ENCODE data around the gene CPNE6.
"Not testable (repeated sequence)": the region's sequence is repeated elsewhere in the genome, so short reads cannot be mapped to it uniquely, and the experiment has no call there.

Gene CPNE6

DNA sequence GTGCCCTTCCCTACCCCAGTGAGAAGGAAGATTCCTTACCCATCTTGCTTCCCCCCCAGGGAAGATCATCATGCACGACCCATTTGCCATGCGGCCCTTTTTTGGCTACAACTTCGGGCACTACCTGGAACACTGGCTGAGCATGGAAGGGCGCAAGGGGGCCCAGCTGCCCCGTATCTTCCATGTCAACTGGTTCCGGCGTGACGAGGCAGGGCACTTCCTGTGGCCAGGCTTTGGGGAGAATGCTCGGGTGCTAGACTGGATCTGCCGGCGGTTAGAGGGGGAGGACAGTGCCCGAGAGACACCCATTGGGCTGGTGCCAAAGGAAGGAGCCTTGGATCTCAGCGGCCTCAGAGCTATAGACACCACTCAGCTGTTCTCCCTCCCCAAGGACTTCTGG is 32.1 kb downstream of the CPNE6 start:
- no peak for DNase-seq (ENCODE audit: low read depth)
- TF ChIP-seq, protein P1, sequence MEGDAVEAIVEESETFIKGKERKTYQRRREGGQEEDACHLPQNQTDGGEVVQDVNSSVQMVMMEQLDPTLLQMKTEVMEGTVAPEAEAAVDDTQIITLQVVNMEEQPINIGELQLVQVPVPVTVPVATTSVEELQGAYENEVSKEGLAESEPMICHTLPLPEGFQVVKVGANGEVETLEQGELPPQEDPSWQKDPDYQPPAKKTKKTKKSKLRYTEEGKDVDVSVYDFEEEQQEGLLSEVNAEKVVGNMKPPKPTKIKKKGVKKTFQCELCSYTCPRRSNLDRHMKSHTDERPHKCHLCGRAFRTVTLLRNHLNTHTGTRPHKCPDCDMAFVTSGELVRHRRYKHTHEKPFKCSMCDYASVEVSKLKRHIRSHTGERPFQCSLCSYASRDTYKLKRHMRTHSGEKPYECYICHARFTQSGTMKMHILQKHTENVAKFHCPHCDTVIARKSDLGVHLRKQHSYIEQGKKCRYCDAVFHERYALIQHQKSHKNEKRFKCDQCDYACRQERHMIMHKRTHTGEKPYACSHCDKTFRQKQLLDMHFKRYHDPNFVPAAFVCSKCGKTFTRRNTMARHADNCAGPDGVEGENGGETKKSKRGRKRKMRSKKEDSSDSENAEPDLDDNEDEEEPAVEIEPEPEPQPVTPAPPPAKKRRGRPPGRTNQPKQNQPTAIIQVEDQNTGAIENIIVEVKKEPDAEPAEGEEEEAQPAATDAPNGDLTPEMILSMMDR (IDR thresholded peaks at IDR 0.05; ENCODE audit: insufficient read depth, low read depth, low read length, missing control alignments): no peak
- H3K4me3 ChIP-seq (ENCODE audit: low read length): no peak overlapping the region

DNA sequence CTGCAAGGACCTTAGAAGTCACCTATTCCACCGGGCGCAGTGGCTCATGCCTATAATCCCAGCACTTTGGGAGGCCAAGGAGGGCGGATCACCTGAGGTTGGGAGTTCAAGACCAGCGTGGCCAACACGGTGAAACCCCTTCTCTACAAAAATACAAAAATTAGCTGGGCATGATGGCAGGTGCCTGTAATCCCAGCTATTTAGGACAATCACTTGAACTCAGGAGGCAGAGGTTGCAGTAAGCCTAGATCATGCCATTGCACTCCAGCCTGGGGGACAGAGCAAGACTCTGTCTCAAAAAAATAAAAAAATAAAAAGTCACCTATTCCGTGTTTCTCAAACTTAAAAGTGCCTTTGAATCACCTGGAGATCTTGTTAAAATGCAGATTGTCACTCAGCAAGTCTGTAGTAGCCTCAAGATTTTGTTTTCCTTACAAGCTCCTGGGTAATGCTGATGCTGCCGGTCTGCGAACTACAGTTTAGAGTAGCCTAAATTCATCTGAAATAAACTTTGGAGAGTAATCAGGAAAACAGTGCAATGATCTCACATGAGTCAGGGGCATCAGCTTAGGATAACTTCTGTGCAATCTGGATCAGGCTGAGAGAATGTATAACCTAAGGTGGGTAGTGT is 34.4 kb downstream of the CPNE6 start:
- not testable (repeated sequence) for DNase-seq (ENCODE audit: low read depth); H3K4me3 ChIP-seq (ENCODE audit: low read length)

GRCh38 chr14:24106672-24107271 is 35.4 kb downstream of the CPNE6 start:
- no peak overlapping the region for H3K4me3 ChIP-seq (ENCODE audit: low read length)
- TF ChIP-seq, protein P1 (IDR thresholded peaks at IDR 0.05; ENCODE audit: insufficient read depth, low read depth, low read length, missing control alignments): no peak
- DNase-seq (ENCODE audit: low read depth): no peak

- DNase-seq (ENCODE audit: low read depth): no peak
- no peak overlapping the region for H3K4me3 ChIP-seq (ENCODE audit: low read length)
- TF ChIP-seq, protein P1 (IDR thresholded peaks at IDR 0.05; ENCODE audit: insufficient read depth, low read depth, low read length, missing control alignments): no peak
Observed at GRCh38 chr14:24108336-24108874, 37.0 kb downstream of the CPNE6 start.

DNA sequence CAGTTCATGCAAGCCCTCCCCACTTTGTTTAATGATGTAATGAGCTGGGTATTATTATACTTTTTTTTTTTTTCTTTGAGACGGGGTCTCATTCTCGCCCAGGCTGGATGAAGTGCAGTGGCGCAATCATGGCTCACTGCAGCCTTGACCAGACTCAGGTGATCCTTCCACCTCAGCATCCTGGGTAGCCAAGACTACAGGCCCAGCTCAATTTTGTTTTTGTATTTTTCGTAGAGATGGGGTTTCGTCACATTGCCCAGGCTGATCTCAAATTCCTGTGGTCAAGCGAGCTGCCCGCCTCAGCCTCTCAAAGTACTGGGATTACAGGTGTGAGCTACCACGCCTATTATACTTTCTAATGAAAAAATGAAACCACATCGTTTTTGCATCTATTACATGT is 38.7 kb downstream of the CPNE6 start:
- peak; percentile 53 for DNase-seq (ENCODE audit: low read depth)
- no peak overlapping the region for H3K4me3 ChIP-seq (ENCODE audit: low read length)
- TF ChIP-seq, protein P1 (IDR thresholded peaks at IDR 0.05; ENCODE audit: insufficient read depth, low read depth, low read length, missing control alignments): no peak

- TF ChIP-seq, protein P1 (IDR thresholded peaks at IDR 0.05; ENCODE audit: insufficient read depth, low read depth, low read length, missing control alignments): no peak
- DNase-seq (ENCODE audit: low read depth): no peak
- H3K4me3 ChIP-seq (ENCODE audit: low read length): no peak overlapping the region
Observed at GRCh38 chr14:24110523-24110922, 39.2 kb downstream of the CPNE6 start.

DNA sequence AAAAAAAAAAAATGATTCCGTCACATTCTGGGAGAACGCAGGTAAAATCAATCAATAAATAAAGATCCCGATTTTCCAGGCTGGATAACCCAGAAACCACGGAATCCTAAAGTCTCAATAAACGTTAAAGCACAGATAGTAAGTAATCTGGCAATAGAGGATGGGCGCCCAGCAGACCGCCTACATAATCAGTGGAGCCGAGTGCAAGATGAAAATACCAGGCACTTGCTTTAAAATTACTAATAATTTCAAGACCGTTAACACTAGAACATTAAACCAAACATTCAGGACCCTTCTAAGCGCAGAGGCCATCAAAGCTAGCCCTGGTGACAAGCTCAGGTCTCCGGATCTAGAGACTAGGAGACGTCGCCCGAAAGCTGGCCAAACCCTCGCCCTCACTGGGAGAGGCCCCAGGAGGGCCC is 42.0 kb downstream of the CPNE6 start:
- peak overlapping the region; percentile 92 for H3K4me3 ChIP-seq (ENCODE audit: low read length)
- TF ChIP-seq, protein P1 (IDR thresholded peaks at IDR 0.05; ENCODE audit: insufficient read depth, low read depth, low read length, missing control alignments): no peak
- no peak for DNase-seq (ENCODE audit: low read depth)
